ENCODE results near the gene NUP153.
"Not testable (repeated sequence)": the region's sequence is repeated elsewhere in the genome, so short reads cannot be mapped to it uniquely, and the experiment has no call there.

The NUP153 gene

DNA sequence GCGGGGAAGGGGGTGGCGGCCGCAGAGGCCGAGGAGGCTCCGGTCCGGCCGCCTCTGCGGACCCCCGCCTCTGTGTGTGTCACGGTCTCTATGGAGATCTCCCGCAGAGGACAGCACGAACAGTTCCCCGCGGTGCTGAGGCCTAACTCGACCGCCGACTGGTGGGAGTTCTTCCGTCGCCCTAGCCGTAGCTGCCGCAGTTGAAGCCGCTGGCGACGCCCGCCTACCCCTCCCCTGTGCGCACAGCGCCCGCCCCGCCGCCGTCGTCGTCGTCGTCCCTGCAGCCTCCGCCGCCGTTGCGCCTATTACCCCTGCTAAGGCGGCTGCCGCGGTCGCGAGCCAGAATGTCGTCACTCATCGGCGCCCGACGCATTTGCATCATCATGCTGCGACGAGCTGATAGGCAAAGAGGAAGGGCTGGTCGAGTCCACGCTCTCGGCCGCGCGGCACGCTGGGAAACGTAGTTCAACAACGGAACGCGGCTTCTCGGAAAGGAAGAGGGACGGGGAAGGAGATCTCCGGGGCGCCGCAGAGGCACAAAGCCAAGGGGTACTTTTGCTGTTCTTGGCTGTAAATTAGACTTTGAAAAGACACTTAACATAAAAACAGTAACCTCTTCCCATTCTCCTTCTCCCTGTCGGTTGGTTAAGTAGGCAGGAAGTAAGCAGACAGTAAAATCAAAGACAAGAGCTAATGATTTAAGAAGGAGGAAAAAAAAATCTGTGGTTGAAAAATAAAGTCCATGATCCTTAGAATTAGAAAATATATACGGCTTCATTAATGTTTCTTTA lies at the start of gene NUP153:
Gene NUP153, minus strand, starts transcription at position 346 of the 791 bp plus-strand sequence. CDS start 538 bp downstream, outside the sequence.
- Histone ChIP-seq H3K4me1 (ENCODE audit: control insufficient read depth in 2 of 2, insufficient read depth in 2 of 2, low read length in 2 of 2) (peaks cover 6 to 13% of the 10 kb centered on the region in 2 donors), H3K27me3 (ENCODE audit: control insufficient read depth in 2 of 2, insufficient read depth in 2 of 2, low read length in 2 of 2) (no peaks in the 10 kb centered on the region), H3K9ac (ENCODE audit: low read depth in 1 of 2, low read length in 2 of 2) (peak within 1 kb of the TSS; percentile 93 to 99), H3K27ac (ENCODE audit: low read depth in 2 of 2, low read length in 2 of 2) (peak within 1 kb of the TSS; percentile 99), H3K36me3 (ENCODE audit: control insufficient read depth in 2 of 2, insufficient read depth in 2 of 2, low read length in 2 of 2) (no peaks in the 10 kb centered on the region), H3K4me3 (ENCODE audit: low read length in 2 of 2) (peak within 1 kb of the TSS; percentile 83 to 94), H3K9me3 (ENCODE audit: control insufficient read depth in 2 of 2, low read length in 2 of 2) (no peaks in the 10 kb centered on the region)

DNA sequence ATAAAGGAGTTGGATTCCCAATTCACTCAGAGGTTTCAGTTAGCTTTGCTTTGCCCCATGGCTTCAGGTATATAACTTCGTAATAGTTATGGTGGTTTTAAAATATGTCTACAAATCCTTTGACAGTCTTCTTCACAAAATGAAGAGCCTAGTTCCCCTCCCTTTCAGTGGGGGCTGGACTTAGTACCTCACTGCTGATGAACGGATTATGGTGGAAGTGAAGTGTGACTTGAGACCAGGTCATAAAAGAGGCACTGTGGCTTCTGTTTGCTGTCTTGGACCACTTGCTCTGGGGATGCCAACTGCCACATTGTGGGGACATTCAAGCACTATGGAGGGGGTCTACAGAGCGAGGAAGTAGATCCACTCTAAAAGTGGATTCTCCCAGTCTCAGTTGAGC lies 47.5 kb upstream of the NUP153 start:
- H3K36me3 ChIP-seq (ENCODE audit: control insufficient read depth in 2 of 2, insufficient read depth in 2 of 2, low read length in 2 of 2): no peaks in the 10 kb centered on the region
- H3K4me1 ChIP-seq (ENCODE audit: control insufficient read depth in 2 of 2, insufficient read depth in 2 of 2, low read length in 2 of 2): no peaks in the 10 kb centered on the region
- no peak overlapping the region for H3K9ac ChIP-seq (ENCODE audit: low read depth in 1 of 2, low read length in 2 of 2)
- H3K27ac ChIP-seq (ENCODE audit: low read depth in 2 of 2, low read length in 2 of 2): no peak overlapping the region
- H3K27me3 ChIP-seq (ENCODE audit: control insufficient read depth in 2 of 2, insufficient read depth in 2 of 2, low read length in 2 of 2): no peaks in the 10 kb centered on the region
- H3K9me3 ChIP-seq (ENCODE audit: control insufficient read depth in 2 of 2, low read length in 2 of 2): no peaks in the 10 kb centered on the region
- H3K4me3 ChIP-seq (ENCODE audit: low read length in 2 of 2): no peak overlapping the region

DNA sequence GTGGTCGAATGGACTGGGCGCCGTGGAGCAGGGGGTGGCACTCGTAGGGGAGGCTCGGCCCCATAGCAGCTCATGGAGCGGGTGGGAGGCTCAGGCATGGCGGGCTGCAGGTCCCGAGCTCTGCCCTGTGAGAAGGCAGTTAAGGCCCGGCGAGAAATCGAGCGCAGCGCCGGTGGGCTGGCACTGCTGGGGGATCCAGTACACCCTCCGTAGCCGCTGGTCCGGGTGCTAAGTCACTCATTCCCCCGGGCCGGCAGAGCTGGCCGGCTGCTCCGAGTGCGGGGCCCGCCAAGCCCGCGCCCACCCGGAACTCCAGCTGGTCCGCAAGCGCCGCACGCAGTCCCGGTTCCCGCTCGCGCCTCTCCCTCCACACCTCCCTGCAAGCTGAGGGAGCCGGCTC lies 38.6 kb upstream of the NUP153 start:
- H3K36me3 ChIP-seq (ENCODE audit: control insufficient read depth in 2 of 2, insufficient read depth in 2 of 2, low read length in 2 of 2); H3K9ac ChIP-seq (ENCODE audit: low read depth in 1 of 2, low read length in 2 of 2); H3K27ac ChIP-seq (ENCODE audit: low read depth in 2 of 2, low read length in 2 of 2); H3K27me3 ChIP-seq (ENCODE audit: control insufficient read depth in 2 of 2, insufficient read depth in 2 of 2, low read length in 2 of 2); H3K4me1 ChIP-seq (ENCODE audit: control insufficient read depth in 2 of 2, insufficient read depth in 2 of 2, low read length in 2 of 2); H3K9me3 ChIP-seq (ENCODE audit: control insufficient read depth in 2 of 2, low read length in 2 of 2); H3K4me3 ChIP-seq (ENCODE audit: low read length in 2 of 2): not testable (repeated sequence)

DNA sequence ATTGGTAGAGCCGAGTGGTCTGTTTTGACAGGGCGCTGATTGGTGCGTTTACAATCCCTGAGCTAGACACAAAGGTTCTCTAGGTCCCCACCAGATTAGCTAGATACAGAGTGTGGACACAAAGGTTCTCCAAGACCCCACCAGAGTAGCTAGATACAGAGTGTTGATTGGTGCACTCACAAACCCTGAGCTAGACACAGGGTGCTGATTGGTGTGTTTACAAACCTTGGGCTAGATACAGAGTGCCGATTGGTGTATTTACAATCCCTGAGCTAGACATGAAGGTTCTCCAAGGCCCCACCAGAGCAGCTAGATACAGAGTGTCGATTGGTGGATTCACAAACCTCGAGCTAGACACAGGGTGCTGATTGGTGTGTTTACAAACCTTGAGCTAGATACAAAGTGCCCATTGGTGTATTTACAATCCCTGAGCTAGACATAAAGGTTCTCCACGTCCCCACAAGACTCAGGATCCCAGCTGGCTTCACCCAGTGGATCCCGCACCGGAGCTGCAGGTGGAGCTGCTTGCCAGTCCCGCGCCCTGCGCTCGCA lies 38.1 kb upstream of the NUP153 start:
- H3K27me3 ChIP-seq (ENCODE audit: control insufficient read depth in 2 of 2, insufficient read depth in 2 of 2, low read length in 2 of 2); H3K9ac ChIP-seq (ENCODE audit: low read depth in 1 of 2, low read length in 2 of 2); H3K36me3 ChIP-seq (ENCODE audit: control insufficient read depth in 2 of 2, insufficient read depth in 2 of 2, low read length in 2 of 2); H3K4me3 ChIP-seq (ENCODE audit: low read length in 2 of 2); H3K27ac ChIP-seq (ENCODE audit: low read depth in 2 of 2, low read length in 2 of 2); H3K4me1 ChIP-seq (ENCODE audit: control insufficient read depth in 2 of 2, insufficient read depth in 2 of 2, low read length in 2 of 2); H3K9me3 ChIP-seq (ENCODE audit: control insufficient read depth in 2 of 2, low read length in 2 of 2): not testable (repeated sequence)

DNA sequence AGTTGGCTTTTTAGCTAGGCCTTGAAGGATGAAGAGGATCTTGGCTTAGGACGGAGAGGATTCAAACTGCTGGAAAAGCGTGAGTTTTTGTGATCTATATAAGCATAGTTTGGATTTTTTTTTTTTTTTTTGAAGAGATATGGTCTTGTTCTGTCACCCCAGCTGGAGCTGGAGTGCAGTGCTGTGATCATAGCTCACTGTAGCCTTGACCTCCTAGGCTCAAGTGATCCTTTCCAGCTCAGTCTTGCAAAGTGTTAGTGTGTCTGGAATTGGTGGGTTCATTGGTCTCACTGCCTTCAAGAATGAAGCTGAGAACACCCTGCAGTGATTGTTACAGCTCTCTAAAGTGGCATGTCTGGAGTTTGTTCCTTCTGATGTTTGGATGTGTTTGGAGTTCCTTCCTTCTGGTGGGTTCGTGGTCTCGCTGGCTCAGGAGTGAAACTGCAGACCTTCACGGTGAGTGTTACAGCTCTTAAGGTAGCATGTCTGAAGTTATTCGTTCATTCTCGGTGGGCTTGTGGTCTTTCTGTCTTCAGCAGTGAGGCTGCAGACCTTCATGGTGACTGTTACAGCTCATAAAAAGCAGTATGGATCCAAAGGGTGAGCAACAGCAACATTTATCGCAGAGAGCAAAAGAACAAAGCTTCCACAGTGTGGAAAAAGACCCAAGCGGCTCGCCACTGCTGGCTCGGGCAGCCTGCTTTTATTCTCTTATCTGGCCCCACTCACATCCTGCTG lies 37.5 kb upstream of the NUP153 start:
- no peaks in the 10 kb centered on the region for H3K36me3 ChIP-seq (ENCODE audit: control insufficient read depth in 2 of 2, insufficient read depth in 2 of 2, low read length in 2 of 2)
- no peak overlapping the region for H3K4me3 ChIP-seq (ENCODE audit: low read length in 2 of 2)
- H3K4me1 ChIP-seq (ENCODE audit: control insufficient read depth in 2 of 2, insufficient read depth in 2 of 2, low read length in 2 of 2): no peaks in the 10 kb centered on the region
- H3K9ac ChIP-seq (ENCODE audit: low read depth in 1 of 2, low read length in 2 of 2): no peak overlapping the region
- H3K9me3 ChIP-seq (ENCODE audit: control insufficient read depth in 2 of 2, low read length in 2 of 2): no peaks in the 10 kb centered on the region
- H3K27me3 ChIP-seq (ENCODE audit: control insufficient read depth in 2 of 2, insufficient read depth in 2 of 2, low read length in 2 of 2): no peaks in the 10 kb centered on the region
- H3K27ac ChIP-seq (ENCODE audit: low read depth in 2 of 2, low read length in 2 of 2): no peak overlapping the region

DNA sequence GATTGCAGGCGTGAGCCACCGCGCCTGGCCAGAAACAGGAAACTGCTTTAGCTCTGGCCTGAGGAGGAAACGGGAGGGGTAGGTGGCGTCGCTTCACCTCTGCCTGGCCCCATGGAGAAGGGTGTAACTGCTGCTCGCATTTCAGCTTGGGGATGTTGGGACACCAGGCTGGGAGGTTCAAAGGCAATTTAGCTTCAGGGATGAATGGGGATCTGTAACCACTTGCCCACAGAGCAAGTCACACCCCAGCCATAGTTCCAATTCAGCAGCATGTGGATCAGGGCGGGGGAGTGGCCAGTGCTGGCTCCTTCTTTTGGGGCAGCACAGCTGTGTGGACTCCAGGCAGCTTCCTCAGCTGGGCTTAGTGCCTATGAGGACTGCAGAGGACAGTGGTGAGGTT lies 34.8 kb upstream of the NUP153 start:
- Histone ChIP-seq H3K9ac (ENCODE audit: low read depth in 1 of 2, low read length in 2 of 2) (no peak overlapping the region), H3K4me1 (ENCODE audit: control insufficient read depth in 2 of 2, insufficient read depth in 2 of 2, low read length in 2 of 2) (no peaks in the 10 kb centered on the region), H3K27me3 (ENCODE audit: control insufficient read depth in 2 of 2, insufficient read depth in 2 of 2, low read length in 2 of 2) (no peaks in the 10 kb centered on the region), H3K4me3 (ENCODE audit: low read length in 2 of 2) (no peak overlapping the region), H3K36me3 (ENCODE audit: control insufficient read depth in 2 of 2, insufficient read depth in 2 of 2, low read length in 2 of 2) (no peaks in the 10 kb centered on the region), H3K9me3 (ENCODE audit: control insufficient read depth in 2 of 2, low read length in 2 of 2) (peaks cover 0 to 7% of the 10 kb centered on the region in 2 donors), H3K27ac (ENCODE audit: low read depth in 2 of 2, low read length in 2 of 2) (no peak overlapping the region)

DNA sequence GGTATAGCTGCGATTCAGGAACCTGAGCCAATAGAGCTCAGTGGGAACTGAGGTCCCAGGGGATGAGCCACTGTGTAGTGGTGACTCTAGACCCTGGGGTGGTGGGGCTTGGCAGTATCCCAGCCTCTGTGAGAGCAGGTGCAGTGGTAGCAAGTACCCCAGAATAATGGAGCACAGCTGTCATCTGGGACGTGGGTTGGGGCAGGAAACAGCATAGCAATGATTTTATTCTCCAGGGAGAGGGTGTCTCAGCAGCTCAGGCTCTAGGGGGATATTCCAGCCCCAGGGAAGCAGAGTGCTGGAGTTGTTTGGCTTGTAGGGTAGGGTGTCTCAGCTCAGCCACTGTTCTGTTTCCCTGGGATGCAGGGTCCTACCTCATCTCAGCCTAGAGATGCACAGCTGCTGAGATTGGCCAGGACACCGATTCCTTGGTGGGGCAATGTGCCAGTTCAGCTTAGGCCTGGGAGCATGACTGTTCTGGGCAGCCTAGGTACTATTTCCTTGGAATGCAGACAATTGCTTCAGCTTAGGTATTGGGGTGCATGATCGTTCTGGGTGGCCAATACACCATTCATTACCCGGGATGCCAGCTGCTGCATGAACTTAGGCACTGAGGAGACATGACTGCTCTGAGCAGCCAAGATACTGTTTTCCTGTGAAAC lies 34.0 kb upstream of the NUP153 start:
- Histone ChIP-seq H3K9ac (ENCODE audit: low read depth in 1 of 2, low read length in 2 of 2) (no peak overlapping the region), H3K4me1 (ENCODE audit: control insufficient read depth in 2 of 2, insufficient read depth in 2 of 2, low read length in 2 of 2) (no peaks in the 10 kb centered on the region), H3K27ac (ENCODE audit: low read depth in 2 of 2, low read length in 2 of 2) (no peak overlapping the region), H3K36me3 (ENCODE audit: control insufficient read depth in 2 of 2, insufficient read depth in 2 of 2, low read length in 2 of 2) (no peaks in the 10 kb centered on the region), H3K4me3 (ENCODE audit: low read length in 2 of 2) (no peak overlapping the region), H3K9me3 (ENCODE audit: control insufficient read depth in 2 of 2, low read length in 2 of 2) (peaks cover 0 to 7% of the 10 kb centered on the region in 2 donors), H3K27me3 (ENCODE audit: control insufficient read depth in 2 of 2, insufficient read depth in 2 of 2, low read length in 2 of 2) (no peaks in the 10 kb centered on the region)

DNA sequence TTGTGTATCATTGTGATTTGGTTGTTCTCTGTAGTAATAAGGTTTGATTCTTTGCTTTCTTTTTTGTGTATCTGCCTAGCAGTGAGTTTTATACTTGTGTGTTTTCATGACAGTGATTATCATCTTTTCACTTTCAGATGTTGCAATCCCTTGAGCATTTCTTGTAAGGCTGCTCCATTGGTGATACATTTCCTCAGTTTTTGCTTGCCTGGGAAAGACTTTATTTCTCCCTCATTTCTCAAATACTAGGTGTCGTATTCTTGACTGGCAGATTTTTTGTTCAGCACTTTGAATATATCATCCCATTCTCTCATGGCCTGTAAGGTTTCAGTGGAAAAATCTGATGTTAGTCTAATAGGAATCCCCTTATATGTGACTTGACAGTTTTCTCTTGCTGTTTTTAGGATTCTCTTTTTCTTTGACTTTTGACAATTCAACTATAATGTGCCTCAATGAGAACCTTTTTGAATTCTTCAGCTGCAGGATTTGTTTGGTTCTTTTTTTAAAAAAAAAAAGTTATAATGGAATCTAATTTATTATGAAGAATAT lies 31.1 kb upstream of the NUP153 start:
- peaks cover 0 to 7% of the 10 kb centered on the region in 2 donors for H3K9me3 ChIP-seq (ENCODE audit: control insufficient read depth in 2 of 2, low read length in 2 of 2)
- no peak overlapping the region for H3K9ac ChIP-seq (ENCODE audit: low read depth in 1 of 2, low read length in 2 of 2)
- no peak overlapping the region for H3K27ac ChIP-seq (ENCODE audit: low read depth in 2 of 2, low read length in 2 of 2)
- no peaks in the 10 kb centered on the region for H3K36me3 ChIP-seq (ENCODE audit: control insufficient read depth in 2 of 2, insufficient read depth in 2 of 2, low read length in 2 of 2)
- no peaks in the 10 kb centered on the region for H3K4me1 ChIP-seq (ENCODE audit: control insufficient read depth in 2 of 2, insufficient read depth in 2 of 2, low read length in 2 of 2)
- H3K4me3 ChIP-seq (ENCODE audit: low read length in 2 of 2): no peak overlapping the region
- H3K27me3 ChIP-seq (ENCODE audit: control insufficient read depth in 2 of 2, insufficient read depth in 2 of 2, low read length in 2 of 2): no peaks in the 10 kb centered on the region

DNA sequence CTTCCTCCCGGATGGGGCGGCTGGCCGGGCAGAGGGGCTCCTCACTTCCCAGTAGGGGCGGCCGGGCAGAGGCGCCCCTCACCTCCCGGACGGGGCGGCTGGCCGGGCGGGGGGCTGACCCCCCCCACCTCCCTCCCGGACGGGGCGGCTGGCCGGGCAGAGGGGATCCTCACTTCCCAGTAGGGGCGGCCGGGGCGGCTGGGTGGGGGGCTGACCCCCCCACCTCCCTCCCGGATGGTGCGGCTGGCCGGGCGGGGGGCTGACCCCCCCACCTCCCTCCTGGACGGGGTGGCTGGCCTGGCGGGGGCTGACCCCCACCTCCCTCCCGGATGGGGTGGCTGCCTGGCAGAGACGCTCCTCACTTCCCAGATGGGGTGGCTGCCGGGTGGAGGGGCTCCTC lies 28.6 kb upstream of the NUP153 start:
- H3K4me3 ChIP-seq (ENCODE audit: low read length in 2 of 2): not testable (repeated sequence)

More for the DNA sequence above, 28.6 kb upstream of the NUP153 start:
- H3K9ac ChIP-seq (ENCODE audit: low read depth in 1 of 2, low read length in 2 of 2); H3K27me3 ChIP-seq (ENCODE audit: control insufficient read depth in 2 of 2, insufficient read depth in 2 of 2, low read length in 2 of 2); H3K36me3 ChIP-seq (ENCODE audit: control insufficient read depth in 2 of 2, insufficient read depth in 2 of 2, low read length in 2 of 2); H3K27ac ChIP-seq (ENCODE audit: low read depth in 2 of 2, low read length in 2 of 2); H3K9me3 ChIP-seq (ENCODE audit: control insufficient read depth in 2 of 2, low read length in 2 of 2); H3K4me1 ChIP-seq (ENCODE audit: control insufficient read depth in 2 of 2, insufficient read depth in 2 of 2, low read length in 2 of 2): not testable (repeated sequence)
